Subcutaneous adipose tissue (tissue), 4 donors: ENCODE results near the gene VTI1A. TPM values are rescaled to one million over a fixed set of nuclear protein-coding genes. Genes with fewer than 3 reads are reported as not detected.

ENCODE experiments used
- total RNA-seq, 4 donors: library from RNA; depleted of rRNA; stranded (reverse); fragments of >200 nt; gene quantifications; one replicate each; pipeline ENCODE4 v1.1.0, GENCODE V29; 2016
- TF ChIP-seq, protein P1 (sequence below): fragments of 450-650 bp; IDR thresholded peaks from one replicate; pipeline ENCODE4 v1.5.1; 2016; ENCODE audit warnings: low read depth, mild to moderate bottlenecking, control low read depth, antibody characterized with exemption, moderate library complexity

The VTI1A gene
- total RNA-seq, 4 donors from 2014 or later = 48.4 to 70.3 (median 61.9) TPM

DNA sequence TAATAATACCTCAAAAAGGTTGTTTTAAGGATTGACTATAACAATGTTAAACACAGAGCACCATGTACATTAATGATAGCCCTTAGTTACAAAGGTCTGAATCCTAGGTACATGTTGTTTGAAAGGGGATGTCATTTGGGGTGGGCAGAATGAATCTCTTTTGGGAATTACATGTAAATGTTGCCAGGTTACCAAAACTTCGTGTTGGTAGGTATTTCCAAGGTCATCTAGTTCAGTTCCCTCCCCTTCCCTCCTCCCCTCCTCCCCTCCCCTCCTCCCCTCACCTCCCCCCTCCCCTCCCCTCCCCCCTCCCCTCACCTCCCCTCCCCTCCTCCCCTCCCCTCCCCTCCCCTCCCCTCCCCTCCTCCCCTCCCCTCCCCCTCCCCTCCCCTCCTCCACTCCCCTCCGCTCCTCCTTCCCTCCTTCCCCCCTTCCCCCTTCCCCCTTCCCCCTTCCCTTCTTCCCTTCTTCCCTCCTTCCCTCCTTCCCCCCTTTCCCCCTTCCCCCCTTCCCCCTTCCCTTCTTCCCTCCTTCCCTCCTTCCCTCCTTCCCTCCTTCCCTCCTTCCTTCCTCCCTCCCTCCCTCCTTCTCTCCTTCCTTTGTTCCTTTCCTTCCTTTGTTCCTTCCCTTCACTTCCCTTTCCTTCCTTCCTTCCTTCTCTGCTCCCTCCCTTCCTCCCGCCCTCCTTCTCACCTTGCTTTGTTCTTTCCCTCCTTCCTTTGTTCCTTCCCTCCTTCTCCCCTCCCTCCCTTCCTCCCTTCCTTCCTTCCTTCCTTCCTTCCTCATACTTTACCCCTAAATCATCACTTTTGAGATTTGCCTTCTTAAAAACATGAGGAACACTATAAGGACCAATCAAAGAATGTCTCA lies 8.1 kb downstream of the VTI1A start:
- TF ChIP-seq, protein P1, sequence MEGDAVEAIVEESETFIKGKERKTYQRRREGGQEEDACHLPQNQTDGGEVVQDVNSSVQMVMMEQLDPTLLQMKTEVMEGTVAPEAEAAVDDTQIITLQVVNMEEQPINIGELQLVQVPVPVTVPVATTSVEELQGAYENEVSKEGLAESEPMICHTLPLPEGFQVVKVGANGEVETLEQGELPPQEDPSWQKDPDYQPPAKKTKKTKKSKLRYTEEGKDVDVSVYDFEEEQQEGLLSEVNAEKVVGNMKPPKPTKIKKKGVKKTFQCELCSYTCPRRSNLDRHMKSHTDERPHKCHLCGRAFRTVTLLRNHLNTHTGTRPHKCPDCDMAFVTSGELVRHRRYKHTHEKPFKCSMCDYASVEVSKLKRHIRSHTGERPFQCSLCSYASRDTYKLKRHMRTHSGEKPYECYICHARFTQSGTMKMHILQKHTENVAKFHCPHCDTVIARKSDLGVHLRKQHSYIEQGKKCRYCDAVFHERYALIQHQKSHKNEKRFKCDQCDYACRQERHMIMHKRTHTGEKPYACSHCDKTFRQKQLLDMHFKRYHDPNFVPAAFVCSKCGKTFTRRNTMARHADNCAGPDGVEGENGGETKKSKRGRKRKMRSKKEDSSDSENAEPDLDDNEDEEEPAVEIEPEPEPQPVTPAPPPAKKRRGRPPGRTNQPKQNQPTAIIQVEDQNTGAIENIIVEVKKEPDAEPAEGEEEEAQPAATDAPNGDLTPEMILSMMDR = no peak

DNA sequence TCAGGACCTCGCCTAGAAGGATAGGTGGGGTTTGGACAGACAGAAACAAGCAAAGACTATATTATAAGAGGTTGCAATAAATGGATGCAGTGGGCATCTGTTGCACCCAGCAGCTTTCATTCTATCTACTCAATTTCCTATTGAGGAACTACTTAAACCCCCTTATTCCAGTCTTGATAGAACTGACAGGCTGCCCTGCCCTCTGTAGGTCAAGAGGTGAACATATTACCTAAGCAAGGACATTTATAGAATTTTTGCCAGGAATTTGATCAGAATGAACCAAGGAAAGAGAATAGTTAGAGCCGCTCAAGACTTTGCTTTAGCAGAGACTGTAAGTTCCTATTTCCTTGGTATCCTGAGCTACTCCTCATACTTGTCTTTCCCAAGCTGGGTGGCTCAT lies 9.5 kb downstream of the VTI1A start:
- TF ChIP-seq, protein P1 = no peak

DNA sequence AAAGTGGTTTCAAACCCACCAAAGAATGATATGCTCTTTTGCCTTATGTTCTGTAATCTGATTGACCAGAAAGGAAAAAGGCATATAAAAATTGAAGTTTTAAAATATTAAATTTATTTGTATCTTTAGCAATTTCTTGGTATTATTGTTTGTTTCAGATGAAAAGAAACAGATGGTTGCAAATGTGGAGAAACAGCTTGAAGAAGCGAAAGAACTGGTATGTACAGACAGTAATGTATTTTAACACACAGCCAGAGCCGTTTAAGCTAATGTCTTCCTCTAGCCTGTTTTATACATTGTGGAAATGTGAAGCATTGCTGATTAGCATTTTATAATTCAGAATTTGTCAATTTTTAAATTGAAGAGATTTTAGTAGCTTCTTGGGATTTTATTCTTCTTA lies 13.4 kb downstream of the VTI1A start:
- TF ChIP-seq, protein P1 = no peak

DNA sequence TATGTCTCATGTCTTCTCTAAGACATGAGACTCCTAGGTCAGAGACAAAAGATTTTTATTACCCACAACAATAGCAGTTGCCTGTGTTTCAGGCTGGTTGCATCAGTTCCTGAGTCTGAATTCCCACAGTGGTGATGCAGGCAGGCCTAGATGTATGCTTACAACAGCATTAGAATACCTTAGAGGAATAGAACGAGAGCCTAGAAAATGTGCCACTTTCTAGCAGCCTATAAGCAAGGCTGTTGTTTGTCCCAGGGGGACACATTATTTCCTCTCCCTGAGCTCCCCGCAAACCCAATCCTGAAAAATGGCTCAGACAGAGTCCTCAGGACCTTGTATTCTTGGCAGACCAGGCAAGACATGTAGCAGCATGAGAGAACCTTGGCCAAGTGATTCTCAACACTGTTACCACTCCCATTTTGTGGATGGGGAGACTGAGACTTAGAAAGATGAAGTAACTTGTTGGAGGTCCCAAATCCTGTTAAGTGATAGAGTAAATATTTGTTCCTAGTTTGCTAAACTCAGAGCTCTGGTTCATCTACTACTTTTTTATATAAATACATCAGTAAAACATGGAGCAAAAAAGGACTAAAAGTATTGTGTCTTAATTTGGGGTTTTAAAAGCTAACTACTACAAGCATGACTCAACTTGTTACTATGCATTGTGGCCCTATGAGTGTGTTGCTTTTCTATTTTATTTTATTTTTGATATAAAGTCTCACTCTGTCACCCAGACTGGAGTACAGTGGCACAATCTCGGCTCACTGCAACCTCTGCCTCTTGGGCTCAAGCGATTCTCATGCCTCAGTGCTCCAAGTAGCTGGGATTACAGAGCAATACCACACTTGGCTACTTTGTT lies 14.2 kb downstream of the VTI1A start:
- TF ChIP-seq, protein P1 = no peak

DNA sequence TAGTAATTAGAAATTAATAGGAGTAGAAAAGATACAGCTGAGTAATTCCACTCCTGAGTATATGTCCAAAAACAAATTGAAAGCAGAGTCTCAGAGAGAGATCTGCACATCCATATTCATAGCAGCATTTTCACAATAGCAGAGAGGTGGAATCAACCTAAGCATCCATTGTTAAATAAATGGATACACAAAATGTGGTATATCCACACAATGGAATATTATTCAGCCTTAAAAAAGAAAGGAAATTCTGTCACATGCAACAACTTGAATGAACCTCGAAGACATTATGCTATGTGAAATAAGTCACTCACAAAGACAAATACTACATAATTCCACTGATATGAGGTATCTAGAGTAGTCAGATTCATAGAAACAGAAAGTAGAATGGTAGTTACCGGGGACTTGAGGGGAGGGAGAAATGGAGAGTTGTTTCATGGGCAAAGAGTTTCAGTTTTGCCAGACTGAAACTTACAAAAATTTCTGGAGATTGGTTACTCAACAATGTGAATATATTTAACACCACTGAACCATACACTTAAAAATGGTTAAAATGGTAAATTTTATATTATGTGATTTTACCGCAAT lies 18.4 kb downstream of the VTI1A start:
- TF ChIP-seq, protein P1 = no peak

DNA sequence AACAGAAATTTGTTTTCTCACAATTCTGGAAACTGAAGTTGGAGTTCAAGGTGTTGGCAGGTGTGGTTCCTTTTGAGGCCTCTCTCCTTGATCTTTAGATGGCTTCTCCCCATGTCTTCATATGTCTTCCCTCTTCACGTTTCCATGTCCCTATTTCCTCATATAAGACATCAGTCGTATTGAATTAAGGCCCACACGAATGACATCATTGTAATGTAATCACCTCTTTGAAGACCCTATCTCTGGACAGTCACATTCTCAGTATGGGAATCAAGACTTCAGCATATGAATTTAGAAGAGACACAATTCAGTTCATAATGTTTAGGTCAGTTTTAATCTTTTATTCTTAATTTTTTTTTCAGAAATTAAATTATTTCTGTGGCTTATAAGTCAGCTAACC lies 19.8 kb downstream of the VTI1A start:
- TF ChIP-seq, protein P1 = no peak
